PC-3 (cell line): ENCODE results near the gene PRSS36. TPM values are rescaled to one million over a fixed set of nuclear protein-coding genes. Genes with fewer than 3 reads are reported as not detected.

Experiments used
- ATAC-seq: fragments of 200-7000 bp; cut with Tn5 transposase; 2 replicates; pipeline ENCODE4 v1.9.1; 2020; ENCODE audit warnings: mild to moderate bottlenecking, moderate library complexity
- BruUV-seq: library from RNA; stranded (reverse); fragments of 400-500 nt; replicated peaks from 2 replicates; lab custom pipeline; 2021; lab: Mats Ljungman, UMichigan
- CTCF ChIA-PET: fragments of 300-600 bp; sonication (Branson Sonifier 250); formaldehyde crosslinking; loops from one replicate; lab custom pipeline; 2022; ENCODE audit warnings: antibody characterized with exemption; lab: Charles Lee
- POLR2A ChIA-PET: fragments of 300-600 bp; sonication (Branson Sonifier 250); formaldehyde crosslinking; loops from one replicate; lab custom pipeline; 2022; ENCODE audit warnings: antibody characterized with exemption; ENCODE audit not compliant: unreplicated experiment; lab: Charles Lee
- DNase-seq: peaks from one replicate; pipeline ENCODE4 v3.0.0-alpha.2; 2015
- H2AFZ ChIP-seq: fragments of 300-600 bp; sonication (generic); 2 replicates; pipeline ENCODE4 v1.6.0; 2016; ENCODE audit warnings: antibody characterized with exemption, low read length
- H3F3A ChIP-seq: fragments of 300-600 bp; sonication (generic); one replicate; pipeline ENCODE4 v1.6.0; 2017; ENCODE audit warnings: antibody characterized with exemption, low read length, control low read depth, mild to moderate bottlenecking; ENCODE audit not compliant: unreplicated experiment
- H3K27ac ChIP-seq: fragments of 300-600 bp; sonication (generic); 2 replicates; pipeline ENCODE4 v1.5.1; 2016; ENCODE audit warnings: mild to moderate bottlenecking, low read length
- H3K27me3 ChIP-seq: fragments of 300-600 bp; sonication (generic); 2 replicates; pipeline ENCODE4 v1.6.1; 2016; ENCODE audit warnings: low read length, mixed read lengths
- H3K36me3 ChIP-seq: fragments of 300-600 bp; sonication (generic); 2 replicates; pipeline ENCODE4 v1.6.1; 2016; ENCODE audit warnings: low read depth, mixed run types, low read length, mixed read lengths
- H3K4me1 ChIP-seq: fragments of 300-600 bp; sonication (generic); 2 replicates; pipeline ENCODE4 v1.5.1; 2016; ENCODE audit warnings: low read length; ENCODE audit not compliant: insufficient read depth
- H3K4me2 ChIP-seq: fragments of 300-600 bp; sonication (generic); 2 replicates; pipeline ENCODE4 v1.6.0; 2016; ENCODE audit warnings: low read length
- H3K4me3 ChIP-seq: fragments of 300-600 bp; sonication (generic); 2 replicates; pipeline ENCODE4 v1.5.1; 2016; ENCODE audit warnings: mild to moderate bottlenecking, low read length, mixed read lengths
- H3K79me2 ChIP-seq: fragments of 300-600 bp; sonication (generic); 2 replicates; pipeline ENCODE4 v1.6.1; 2017; ENCODE audit warnings: low read length, mixed read lengths
- H3K9ac ChIP-seq: fragments of 300-600 bp; sonication (generic); 2 replicates; pipeline ENCODE4 v1.6.0; 2016; ENCODE audit warnings: mild to moderate bottlenecking, low read length
- H3K9me2 ChIP-seq: fragments of 300-600 bp; sonication (generic); replicated peaks from 2 replicates; pipeline ENCODE4 v1.6.1; 2016; ENCODE audit warnings: mixed run types, low read length, mixed read lengths
- H3K9me3 ChIP-seq: fragments of 300-600 bp; sonication (generic); 2 replicates; pipeline ENCODE4 v1.6.1; 2016; ENCODE audit warnings: low read length, mixed read lengths
- H4K20me1 ChIP-seq: fragments of 300-600 bp; sonication (generic); 2 replicates; pipeline ENCODE4 v1.6.1; 2016; ENCODE audit warnings: low read length, mixed read lengths
- CTCF ChIP-seq: fragments of 300-600 bp; sonication (generic); conservative IDR thresholded peaks from 2 replicates; pipeline ENCODE4 v1.5.1; 2017; ENCODE audit warnings: antibody characterized with exemption, low read depth, mild to moderate bottlenecking, low read length
- EZH2 ChIP-seq: fragments of 300-600 bp; sonication (generic); IDR thresholded peaks from one replicate; pipeline ENCODE4 v1.6.1; 2017; ENCODE audit warnings: antibody characterized with exemption, mild to moderate bottlenecking, low read length; ENCODE audit not compliant: unreplicated experiment
- EZH2phosphoT487 ChIP-seq: fragments of 300-600 bp; sonication (generic); IDR thresholded peaks from 2 replicates; pipeline ENCODE4 v1.6.1; 2018; ENCODE audit warnings: mild to moderate bottlenecking, antibody characterized with exemption, low read length, borderline replicate concordance
- intact Hi-C: fragments of 100-400 bp; cut with micrococcal nuclease; formaldehyde crosslinking; loops from 2 replicates; pipeline ENCODE4 v1.9.0; 2023
- total RNA-seq: library from RNA; depleted of rRNA; stranded (reverse); fragments of >200 nt; gene quantifications from 2 replicates; pipeline ENCODE4 v1.2.3, GENCODE V29; 2014

Gene PRSS36
- total RNA-seq, 1 experiment from 2014 or later = 0.51 TPM

- DNase-seq (no peak), ATAC-seq (no peak)
- POLR2A ChIA-PET = no interaction called here
- Histone ChIP-seq H3K36me3 (peaks cover 79% of the 10 kb centered on the region), H3K9ac (no peak overlapping the region), H3K27ac (no peak overlapping the region), H3K79me2 (peaks cover 9% of the 10 kb centered on the region), H3K4me1 (no peaks in the 10 kb centered on the region), H3K9me3 (no peaks in the 10 kb centered on the region), H4K20me1 (peaks cover 62% of the 10 kb centered on the region), H3K4me2 (no peak overlapping the region), H3F3A (no peaks in the 10 kb centered on the region), H3K9me2 (no peaks in the 10 kb centered on the region), H3K4me3 (no peak overlapping the region), H3K27me3 (no peaks in the 10 kb centered on the region), H2AFZ (no peak overlapping the region)
- intact Hi-C loops = no loop called here
- CTCF ChIA-PET = no interaction called here
- BruUV-seq = no TSS peak
- no peak for TF ChIP-seq EZH2
- TF ChIP-seq CTCF = no peak
- TF ChIP-seq EZH2phosphoT487 = no peak
These were observed 42.0 kb upstream of the PRSS36 start for GRCh38 chr16:31191697-31192428.

GRCh38 chr16:31190818-31191444 lies 41.1 kb upstream of the PRSS36 start:
- Histone ChIP-seq H2AFZ (no peak overlapping the region), H3K4me1 (no peaks in the 10 kb centered on the region), H3F3A (no peaks in the 10 kb centered on the region), H3K36me3 (peaks cover 82% of the 10 kb centered on the region), H3K4me2 (no peak overlapping the region), H3K9ac (no peak overlapping the region), H3K27me3 (no peaks in the 10 kb centered on the region), H3K4me3 (no peak overlapping the region), H3K9me3 (no peaks in the 10 kb centered on the region), H3K79me2 (peaks cover 19% of the 10 kb centered on the region), H3K9me2 (no peaks in the 10 kb centered on the region), H3K27ac (no peak overlapping the region), H4K20me1 (peaks cover 65% of the 10 kb centered on the region)
- no TSS peak for BruUV-seq
- intact Hi-C loops = no loop called here
- DNase-seq (no peak), ATAC-seq (no peak)
- CTCF ChIA-PET = no interaction called here
- POLR2A ChIA-PET = no interaction called here
- TF ChIP-seq CTCF (no peak), EZH2phosphoT487 (no peak), EZH2 (no peak)

- ATAC-seq (no peak), DNase-seq (no peak)
- H3K79me2 ChIP-seq = peaks cover 27% of the 10 kb centered on the region
- POLR2A ChIA-PET = no interaction called here
- H3K9me3 ChIP-seq = no peaks in the 10 kb centered on the region
- H3K27ac ChIP-seq = no peak overlapping the region
- TF ChIP-seq EZH2phosphoT487 (no peak), CTCF (no peak), EZH2 (no peak)
- no peaks in the 10 kb centered on the region for H3K4me1 ChIP-seq
- H3K4me3 ChIP-seq = no peak overlapping the region
- CTCF ChIA-PET = no interaction called here
- no peak overlapping the region for H3K4me2 ChIP-seq
- H4K20me1 ChIP-seq = peaks cover 67% of the 10 kb centered on the region
- intact Hi-C loops = no loop called here
- H3K36me3 ChIP-seq = peaks cover 88% of the 10 kb centered on the region
- H3K27me3 ChIP-seq = no peaks in the 10 kb centered on the region
- H3K9me2 ChIP-seq = no peaks in the 10 kb centered on the region
- no TSS peak for BruUV-seq
- no peak overlapping the region for H2AFZ ChIP-seq
- H3K9ac ChIP-seq = no peak overlapping the region
- H3F3A ChIP-seq = no peaks in the 10 kb centered on the region
These were observed 40.2 kb upstream of the PRSS36 start for GRCh38 chr16:31190061-31190460.
